ENCODE results near the gene RGS6.

RGS6 gene

DNA sequence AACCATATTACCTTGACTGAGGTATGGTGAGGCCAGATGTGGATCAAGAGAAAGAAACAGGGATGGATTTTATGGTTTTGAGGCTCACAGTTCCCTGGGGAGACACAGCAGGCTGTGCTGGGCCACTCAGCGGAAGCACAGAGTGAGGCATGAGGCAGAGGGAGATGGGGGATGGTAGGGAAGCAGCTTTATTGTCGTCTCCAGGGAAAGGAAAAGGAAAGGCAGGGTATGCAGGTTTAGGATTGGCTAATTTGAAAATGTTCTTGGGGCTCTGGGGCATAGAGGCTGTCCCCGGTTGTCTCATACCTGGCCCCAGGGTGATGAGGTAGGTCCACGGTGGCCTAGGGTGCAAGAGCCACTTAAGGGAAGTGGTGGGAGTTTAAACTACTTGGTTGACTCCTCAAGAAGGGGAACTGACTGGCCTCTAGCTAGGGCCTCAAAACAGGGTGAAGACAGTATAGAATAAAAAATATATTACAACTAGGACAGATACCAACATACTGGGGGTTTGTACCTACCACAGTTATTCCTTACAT, 322.8 kb downstream of the RGS6 start:
- no peak for DNase-seq

DNA sequence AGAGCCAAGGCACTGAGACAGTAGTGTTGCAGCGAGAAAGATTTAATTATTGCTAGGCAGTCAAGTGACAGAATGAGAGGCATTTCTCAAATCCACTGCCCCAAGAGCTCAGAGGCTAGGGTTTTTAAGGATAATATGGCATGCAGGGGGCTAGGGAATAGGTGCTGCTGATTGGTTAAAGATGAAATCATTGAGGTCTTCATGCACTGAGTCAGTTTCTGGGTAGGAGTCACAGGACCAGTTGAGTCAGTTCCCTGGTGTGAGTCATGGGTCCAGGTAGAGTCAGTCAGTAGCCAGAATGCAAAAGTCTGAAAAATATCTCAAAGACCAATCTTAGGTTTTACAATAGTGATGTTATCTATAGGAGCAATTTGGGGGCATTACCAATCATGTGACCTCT, 323.8 kb downstream of the RGS6 start:
- DNase-seq = peak; percentile 5 to 14

DNA sequence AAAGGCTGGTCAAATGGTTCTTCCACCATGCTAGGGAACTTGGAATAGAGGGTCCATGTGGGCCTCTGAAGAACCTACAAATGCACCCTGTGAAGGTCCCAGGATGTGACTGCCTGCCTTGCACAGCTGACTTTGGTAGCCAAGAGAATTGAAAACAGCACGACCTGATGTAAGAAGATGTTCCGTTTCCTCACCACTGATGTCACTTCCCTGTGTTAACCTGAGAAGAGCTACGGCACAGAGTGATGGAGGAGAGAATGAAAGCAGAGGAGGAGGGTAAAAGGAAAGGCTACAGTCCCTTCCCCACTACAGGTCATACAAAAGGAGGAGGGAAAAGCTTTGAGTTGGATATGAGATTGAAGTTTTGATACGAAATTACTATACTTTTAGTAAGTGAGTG, 328.8 kb downstream of the RGS6 start:
- DNase-seq = no peak

DNA sequence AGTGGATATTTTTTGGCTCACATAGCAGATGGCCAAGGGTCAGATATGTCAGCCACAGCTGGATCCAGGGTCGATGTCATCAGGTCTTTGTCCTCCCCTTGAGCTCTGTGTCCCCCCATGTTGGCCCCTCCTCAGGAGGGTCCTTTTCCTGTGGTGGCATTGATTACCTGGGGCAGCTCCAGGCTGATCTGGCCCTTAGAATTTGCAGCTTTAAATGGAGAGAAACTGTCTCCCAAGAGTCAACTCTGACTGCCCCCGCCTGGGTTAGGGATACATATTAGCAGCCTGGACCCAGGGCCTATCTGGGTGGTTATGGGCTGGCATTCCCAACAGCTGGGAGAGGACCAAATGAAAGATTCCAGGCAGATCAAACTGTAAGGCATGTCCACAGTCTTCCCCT, 330.5 kb downstream of the RGS6 start:
- DNase-seq = no peak

DNA sequence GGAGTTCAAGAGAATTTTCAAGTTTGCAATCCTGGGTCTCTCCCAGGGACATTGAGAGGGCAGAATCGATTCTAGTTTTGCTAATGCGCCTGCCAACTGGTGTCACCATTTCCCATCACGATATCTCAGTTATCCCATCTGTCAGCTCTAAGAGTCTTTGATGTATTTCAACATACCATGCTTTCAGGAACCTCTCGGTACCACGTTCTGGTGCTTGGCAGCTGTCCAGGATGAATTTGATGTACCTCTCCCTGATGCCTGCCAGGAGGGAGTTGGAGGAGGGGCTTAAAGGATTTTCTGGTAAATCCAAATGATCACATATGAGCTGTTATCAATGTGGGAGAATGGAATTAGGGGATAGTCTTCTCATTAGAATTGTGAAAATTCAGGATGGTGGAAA, 332.5 kb downstream of the RGS6 start:
- DNase-seq = no peak

DNA sequence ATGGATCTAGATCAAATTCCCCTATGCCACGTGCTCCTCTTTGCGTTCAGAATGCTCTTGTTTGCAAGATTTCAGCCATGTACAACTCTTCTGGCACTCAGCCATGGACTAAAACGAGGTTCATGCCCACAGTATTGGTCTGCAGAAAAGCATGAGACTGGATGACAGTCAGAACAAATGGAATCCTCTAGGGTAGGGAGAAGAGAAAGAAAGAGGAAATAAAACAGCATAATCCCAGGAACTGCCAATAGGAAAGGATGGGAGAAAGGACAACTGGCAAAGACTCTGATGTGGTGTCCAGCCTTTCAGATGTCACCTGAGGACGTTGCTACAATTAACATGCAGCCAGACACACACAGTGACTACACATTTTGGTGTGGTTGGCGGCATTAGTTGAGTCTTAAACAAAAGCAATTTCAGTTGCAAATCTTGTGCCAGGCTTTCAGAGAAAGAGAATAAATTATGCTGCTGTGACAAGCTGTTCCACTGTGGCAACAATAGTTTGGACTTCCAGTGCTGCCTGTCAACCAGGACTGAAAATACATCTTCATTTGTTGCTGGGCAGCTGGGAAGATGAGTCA, 338.0 kb downstream of the RGS6 start:
- no peak for DNase-seq

DNA sequence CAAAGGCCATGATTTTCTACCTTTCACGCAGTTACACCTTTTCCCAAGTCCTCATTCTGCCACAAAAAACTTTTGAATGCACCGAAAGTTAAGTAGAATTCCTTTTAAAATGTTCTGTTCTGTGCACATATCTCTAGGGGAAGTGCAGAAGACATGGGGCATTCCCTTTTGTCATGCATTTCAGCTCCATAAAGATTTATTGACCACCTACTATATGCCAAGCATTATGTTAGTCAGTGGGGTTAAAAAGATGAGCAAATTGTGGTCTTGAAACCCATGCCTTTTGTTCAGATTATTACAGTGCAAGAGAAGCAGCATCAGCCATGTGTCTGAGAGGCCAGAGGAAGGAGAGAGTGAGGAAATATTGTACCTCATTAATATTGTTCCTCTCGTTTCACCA, 338.5 kb downstream of the RGS6 start:
- DNase-seq = no peak

DNA sequence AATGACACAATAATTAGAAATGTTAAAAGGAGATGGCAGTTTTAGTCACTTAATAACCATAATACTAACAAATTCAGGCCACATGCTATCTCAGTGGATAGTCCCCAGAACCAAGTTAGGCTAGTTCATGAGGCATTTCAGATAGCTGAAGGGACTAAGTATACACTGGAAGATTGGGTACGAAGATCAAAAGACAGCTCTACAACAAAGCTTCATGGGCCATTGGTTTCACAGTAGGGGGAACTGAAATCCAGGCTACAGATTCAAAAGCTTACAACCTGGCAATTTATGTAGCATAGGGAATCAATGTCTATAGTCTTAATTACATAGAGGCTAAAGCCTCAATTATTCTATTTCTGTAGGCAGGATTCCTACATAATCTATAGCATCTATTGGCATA, 343.0 kb downstream of the RGS6 start:
- no peak for DNase-seq

DNA sequence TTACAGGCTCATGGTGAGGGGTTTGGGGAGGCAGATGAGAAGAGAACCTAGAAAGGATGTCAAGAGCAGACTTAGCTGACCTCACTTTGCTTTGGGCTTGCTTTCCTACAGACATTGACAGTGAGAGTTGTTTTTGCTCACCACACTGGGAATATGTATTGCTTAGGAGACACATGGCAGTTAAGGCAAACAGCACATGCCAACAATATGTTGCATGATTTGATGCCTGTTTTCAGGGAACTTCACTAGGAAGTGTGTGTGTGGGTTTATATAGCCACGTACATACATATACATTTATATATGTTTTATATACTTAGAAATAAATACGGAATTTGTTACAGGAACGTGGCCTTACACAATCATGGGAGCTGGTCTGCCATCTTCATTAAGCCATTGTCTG, 346.1 kb downstream of the RGS6 start:
- no peak for DNase-seq

DNA sequence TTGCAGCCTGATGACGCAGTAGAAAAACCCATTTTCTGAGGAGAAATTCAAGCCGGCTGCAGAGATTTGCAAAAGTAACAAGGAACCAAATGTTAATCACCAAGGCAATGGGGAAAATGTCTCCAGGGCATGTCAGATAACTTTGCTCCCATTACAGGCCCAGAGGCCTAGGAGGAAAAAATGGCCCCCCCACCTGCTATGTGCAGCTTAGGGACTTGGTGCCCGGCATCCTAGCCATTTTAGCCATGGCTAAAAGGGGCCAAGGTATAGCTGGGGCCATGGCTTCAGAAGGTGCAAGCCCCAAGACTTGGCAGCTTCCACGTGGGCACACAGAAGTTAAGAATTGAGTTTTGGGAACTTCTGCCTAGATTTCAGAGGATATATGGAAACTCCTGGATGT, 351.9 kb downstream of the RGS6 start:
- no peak for DNase-seq

DNA sequence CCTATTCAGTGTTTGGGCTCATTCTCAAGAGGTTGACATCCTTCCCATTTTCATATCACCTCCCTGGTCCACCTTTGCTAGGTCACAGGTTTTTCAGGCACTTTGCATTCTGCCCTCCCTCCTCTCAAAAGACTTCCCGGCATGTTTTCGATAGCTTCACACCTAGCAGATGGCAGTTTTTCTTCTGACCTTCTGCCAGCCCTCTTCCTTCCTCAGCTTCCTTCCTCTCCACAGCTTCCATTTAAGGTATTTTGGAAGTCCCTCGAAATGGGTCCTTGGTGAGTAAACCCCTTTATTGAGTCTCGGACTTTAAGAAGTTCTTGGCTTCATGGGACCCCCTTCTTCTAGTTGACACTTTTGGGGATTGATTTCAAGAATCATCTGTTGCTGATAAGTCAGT, 358.0 kb downstream of the RGS6 start:
- DNase-seq = no peak

DNA sequence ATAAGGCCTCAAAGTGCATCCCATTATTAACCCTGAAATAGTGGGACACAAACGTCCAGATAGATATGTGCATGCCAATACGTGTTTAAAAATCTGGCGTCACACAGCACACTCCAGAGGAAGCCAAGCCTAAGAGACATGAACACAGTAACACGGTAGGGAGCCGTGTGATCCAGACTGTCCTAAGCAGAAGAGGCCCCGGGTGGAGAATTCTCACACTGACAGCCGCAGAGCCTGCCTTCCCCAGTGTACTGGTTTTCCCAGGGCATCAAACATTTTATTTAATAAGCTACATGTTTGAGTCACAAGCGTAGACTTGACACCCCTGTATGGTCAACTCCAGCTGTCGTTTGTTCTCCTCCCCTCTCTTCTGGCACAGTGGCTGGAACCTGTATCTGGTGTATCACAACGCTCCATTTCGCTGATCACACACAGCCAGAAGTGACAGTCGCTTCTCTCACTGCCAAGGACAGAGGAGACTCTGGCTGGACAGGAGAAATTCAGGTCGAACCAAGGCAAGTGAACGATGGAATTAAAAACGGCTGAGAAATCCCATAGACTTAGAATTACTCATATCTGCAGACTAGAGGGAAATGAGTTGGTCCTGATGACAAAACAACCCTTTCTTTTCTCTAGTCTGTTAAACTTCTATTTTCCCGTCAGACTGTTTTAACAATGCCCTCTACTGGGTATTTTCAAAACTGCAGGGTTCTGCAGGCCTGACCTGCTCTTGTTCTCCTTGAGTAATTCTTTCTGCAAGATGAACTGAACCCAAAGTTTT, 359.9 kb downstream of the RGS6 start:
- peak; percentile 5 to 18 for DNase-seq

DNA sequence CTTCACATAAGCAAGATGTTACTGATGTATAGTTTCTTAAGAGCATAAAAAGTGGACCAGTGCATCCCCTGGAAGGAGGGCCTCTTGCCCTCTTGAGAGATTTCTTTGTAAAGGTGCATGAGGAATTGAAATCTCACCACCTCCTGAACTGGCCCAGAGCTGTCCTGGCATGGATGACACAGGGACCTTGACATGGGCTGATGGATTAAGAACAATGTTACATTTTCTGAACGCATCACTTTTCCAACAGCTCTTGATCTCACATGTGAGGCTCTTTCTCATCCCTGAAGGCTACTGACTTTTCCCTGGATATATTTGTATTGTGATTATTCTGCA, 360.4 kb downstream of the RGS6 start:
- DNase-seq = no peak

DNA sequence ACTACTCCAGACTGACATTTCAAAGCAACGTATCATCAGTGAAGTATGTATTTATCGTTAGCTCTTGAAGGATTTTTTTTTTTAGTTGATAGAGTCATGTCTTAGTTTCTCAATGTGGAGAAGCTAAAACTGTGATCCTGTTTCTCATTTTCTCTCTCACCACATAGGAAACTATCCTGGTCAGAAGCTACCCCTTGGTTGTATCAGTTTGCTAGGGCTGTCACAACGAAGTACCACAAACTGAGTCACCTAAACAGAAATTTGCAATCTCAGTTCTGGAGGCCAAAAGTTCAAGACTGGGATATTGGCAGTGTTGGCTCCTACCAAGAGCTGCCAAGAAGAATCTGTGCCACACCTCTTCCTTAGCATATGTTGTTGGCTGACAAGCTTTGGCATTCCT, 369.1 kb downstream of the RGS6 start:
- no peak for DNase-seq

DNA sequence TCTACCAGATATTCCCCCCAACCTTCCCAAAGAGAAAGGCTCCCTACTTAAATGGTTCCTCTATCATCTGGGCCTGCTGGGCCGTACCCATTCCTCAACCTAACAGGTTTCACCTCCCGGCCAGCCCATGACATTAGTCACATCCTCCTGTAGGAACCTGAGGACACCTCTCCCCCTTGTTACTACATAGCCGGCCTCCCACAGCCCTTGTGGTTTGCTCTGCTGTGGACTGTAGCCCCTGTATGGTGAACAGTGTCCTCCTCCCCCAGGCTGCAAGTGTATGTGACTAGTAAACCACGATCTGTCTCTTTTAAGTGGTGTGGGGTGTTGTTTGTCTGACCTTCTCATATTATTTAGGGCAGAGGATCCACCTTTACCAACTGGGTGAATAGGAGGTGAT, 371.7 kb downstream of the RGS6 start:
- DNase-seq = no peak

DNA sequence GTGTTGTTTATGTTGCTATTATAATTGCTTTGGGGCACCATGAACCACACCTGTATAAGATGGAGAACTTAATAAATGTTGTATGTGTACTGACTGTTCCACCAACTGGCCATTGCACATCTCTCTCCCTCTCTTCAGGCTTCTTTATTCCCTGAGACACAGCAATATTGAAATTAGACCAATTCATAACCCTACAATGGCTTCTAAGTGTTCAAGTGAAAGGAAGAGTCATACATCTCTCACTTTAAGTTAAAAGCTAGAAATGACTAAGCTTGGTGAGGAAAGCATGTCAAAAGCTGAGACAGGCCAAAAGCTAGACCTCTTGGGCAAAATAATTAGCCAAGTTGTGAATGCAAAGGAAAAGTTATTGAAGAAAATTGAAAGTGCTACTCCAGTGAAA, 373.3 kb downstream of the RGS6 start:
- no peak for DNase-seq

DNA sequence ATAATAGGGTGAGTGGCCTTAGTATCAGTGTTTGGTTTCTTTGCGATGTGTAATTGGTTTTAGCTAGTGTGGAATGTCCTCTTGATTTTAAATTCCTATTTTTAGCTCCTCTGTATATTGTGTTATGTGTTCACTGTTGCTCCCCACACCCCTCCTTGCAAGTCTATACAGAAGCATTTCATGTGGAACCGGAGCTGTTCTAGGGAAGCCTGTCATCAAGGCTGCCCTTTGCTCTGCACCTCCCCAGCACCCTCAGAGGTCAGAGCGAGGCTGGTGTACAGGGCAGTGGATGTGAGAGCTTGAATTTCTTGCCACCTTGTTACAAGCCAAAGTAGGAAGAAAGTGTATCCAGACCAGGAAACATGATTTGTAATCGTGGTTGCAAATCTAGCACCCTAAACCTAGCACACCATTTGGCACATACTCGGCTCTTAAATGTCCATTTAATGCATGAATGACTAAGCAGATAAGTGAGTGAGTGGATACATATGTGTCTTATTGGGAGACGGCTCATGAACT, 376.8 kb downstream of the RGS6 start:
- no peak for DNase-seq

DNA sequence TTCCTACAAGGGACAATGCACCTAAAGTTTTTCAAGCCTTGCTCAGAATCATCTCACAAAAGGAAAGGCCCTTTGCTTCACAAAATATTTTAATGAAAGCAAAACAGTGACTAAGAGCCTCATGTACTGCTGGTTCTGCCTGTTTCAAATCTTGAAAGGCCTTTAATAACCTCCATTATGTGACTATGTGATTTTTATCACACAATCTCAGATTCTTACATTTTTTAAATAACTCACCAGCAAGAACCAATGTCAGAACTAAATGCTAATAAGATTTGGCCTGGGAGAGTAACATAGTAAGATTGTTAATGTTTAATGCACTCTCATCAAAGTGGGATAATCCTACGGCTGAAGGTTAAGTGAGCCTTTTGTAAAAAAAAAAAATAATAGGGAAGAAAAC, 378.9 kb downstream of the RGS6 start:
- DNase-seq = no peak

DNA sequence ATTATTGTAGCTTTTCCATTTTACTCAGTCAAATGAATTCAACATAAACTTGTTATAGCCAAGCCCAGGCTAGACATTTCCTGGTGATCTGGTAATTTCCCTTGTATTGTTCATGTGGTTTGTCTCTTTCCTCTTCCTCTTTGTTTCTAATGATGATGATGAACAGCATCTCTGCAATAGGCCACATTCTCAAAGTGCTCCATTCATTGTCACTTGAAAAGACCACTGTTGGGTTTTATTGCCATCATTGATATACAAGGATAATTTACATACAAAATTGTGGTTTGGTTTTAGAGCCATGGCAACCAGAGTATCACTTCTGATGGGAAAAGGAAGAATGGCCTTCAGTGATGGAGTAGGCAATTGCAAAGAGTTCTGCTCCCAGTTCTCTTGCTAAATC, 379.3 kb downstream of the RGS6 start:
- DNase-seq = no peak

DNA sequence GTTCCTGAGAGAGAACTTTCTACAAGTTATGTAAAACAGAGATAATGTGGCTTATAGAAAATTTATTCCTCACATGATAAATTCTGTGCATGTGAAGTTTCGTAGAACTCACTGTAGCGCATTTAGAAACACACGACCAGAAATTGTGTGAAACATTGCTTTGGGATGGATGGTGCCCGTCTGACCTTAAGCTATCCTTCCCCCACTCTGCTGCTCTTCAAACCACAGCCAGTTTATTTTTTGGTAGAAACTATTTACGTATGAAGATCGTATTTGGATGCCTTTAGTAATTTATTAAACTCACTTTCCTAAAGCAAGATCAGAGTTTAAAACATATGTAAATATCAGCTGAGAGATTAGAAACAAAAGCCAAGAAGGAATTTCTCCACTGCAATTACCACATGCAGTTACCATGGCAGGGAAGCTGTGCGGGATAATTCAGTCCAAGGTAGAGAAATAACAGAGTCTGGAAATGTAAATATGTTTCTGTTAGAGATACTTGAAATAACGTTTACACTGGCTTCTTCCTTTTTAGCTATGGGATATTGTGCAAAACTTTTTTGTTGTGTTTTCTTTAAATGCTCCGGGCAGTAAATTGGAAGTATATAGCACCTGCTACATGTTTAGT, 382.7 kb downstream of the RGS6 start:
- DNase-seq = no peak

DNA sequence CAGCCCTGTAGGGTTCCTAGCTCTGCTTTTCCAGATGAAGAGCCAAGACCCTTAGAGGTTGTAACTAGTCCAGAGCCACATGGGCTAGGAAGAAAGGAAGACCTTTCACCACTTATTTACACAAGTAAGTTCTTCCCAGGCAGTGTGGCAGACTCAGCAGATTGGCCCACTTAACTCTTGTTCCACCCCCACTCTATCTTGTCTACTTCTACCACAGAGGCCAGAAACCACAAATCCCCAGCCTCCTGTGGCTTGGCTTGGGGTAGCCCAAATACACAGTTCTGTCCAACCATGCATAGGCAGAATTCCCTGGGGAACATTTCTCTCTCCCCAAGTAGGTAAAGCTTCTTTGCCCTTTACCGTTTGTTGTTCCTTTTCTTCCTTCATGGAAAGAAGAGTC, 383.5 kb downstream of the RGS6 start:
- DNase-seq = no peak

DNA sequence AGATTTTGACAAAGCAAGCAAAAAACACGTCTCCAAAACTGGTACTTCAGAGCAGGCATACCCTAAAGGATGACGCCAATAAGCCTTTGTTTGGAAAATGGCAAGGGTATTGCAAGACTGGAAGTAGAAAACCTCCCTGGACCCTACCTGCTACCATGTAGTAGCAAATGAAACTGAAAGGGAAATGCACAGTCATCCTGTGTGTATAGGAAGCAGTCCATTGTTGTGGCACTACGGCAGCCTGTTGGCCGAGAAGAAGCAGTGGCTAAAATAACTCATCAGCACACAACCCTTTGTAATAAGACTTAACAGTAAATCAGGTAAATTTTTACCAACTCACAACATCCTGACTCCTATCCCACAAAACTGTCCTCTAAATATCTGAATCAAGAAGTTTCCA, 386.4 kb downstream of the RGS6 start:
- no peak for DNase-seq

DNA sequence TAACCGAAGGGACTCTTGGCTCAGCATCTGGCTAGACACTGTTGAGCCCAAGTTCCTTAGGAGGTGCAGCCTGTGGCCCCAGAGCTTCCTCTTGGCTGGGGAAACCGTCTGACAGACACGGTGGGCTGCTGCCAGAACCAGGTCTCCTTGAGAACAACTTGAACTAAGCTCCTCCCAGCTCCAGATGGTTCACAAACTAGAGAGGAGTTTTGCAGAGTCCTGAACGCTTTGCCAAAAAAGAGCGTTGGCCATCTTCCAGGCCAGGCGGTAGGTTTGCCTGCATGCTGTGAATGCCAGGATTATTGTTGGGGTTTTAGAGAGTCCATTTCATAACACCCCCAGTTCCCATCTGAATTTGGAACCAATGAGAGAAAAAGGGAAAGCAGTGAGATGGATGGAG, 399.8 kb downstream of the RGS6 start:
- DNase-seq = no peak

DNA sequence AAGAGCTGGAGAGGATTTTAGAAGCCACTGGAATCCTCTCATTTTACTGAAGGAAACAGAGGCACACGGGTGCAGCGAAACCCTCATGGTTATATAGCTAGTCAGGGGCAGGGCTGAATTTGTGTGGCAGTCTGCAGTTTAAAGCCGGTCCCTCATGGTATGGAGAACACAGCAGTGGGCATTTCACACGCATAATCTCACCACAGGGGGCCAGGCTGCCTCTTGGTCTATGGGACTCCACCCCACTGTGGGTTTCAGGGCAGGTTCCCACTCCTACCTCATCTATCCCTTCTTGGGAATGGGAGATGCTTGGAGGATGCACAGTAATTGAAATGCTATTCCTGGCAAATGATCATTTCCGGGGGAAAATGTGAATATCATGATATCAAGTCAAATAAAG, 400.6 kb downstream of the RGS6 start:
- DNase-seq = no peak
